WTC11 (cell line): ENCODE data around the gene ABHD17B. TPM values are rescaled to one million over a fixed set of nuclear protein-coding genes. Genes with fewer than 3 reads are reported as not detected.

Source experiments
- ATAC-seq: fragments of 200-7000 bp; cut with Tn5 transposase; 2 replicates; pipeline ENCODE4 v1.10.0; 2021; ENCODE audit warnings: mild to moderate bottlenecking, moderate library complexity
- CTCF ChIA-PET: fragments of 300-600 bp; sonication (Branson Sonifier 250); formaldehyde crosslinking; loops from one replicate; lab custom pipeline; 2021; ENCODE audit warnings: antibody characterized with exemption; lab: Charles Lee
- POLR2A ChIA-PET: fragments of 350-600 bp; sonication (Branson Sonifier 250); formaldehyde crosslinking; loops from one replicate; lab custom pipeline; 2021; ENCODE audit warnings: antibody characterized with exemption; lab: Charles Lee
- DNase-seq: peaks from one replicate; pipeline ENCODE4 v3.0.0; 2021; ENCODE audit warnings: low spot score
- H3K27ac Mint-ChIP-seq: 2 replicates; pipeline ENCODE4 v1.8.0; 2021; ENCODE audit warnings: mixed read lengths
- H3K27me3 Mint-ChIP-seq: 2 replicates; pipeline ENCODE4 v1.8.0; 2021; ENCODE audit warnings: low read depth, mild to moderate bottlenecking, moderate library complexity, mixed read lengths
- H3K36me3 Mint-ChIP-seq: 2 replicates; pipeline ENCODE4 v1.8.0; 2021; ENCODE audit warnings: mixed read lengths
- H3K4me1 Mint-ChIP-seq: 2 replicates; pipeline ENCODE4 v1.8.0; 2022; ENCODE audit warnings: mixed read lengths
- H3K4me3 Mint-ChIP-seq: 2 replicates; pipeline ENCODE4 v1.8.0; 2021; ENCODE audit warnings: mild to moderate bottlenecking, moderate library complexity, mixed read lengths
- H3K9me3 Mint-ChIP-seq: 2 replicates; pipeline ENCODE4 v1.8.0; 2021; ENCODE audit warnings: mixed read lengths
- AFF4 ChIP-seq: sonication (generic); formaldehyde crosslinking; IDR thresholded peaks from 2 replicates; pipeline ENCODE4 v1.8.1; 2023; ENCODE audit warnings: mild to moderate bottlenecking, missing genetic modification reagents, borderline replicate concordance
- AR ChIP-seq: fragments of 250-450 bp; sonication (Bioruptor Pico); IDR thresholded peaks from 2 replicates; pipeline ENCODE4 v1.9.0; 2021; ENCODE audit warnings: mild to moderate bottlenecking
- CBFB ChIP-seq: sonication (generic); formaldehyde crosslinking; IDR thresholded peaks from 2 replicates; pipeline ENCODE4 v1.8.1; 2022; ENCODE audit warnings: mild to moderate bottlenecking, low read depth, missing genetic modification reagents
- ETV6 ChIP-seq: sonication (generic); formaldehyde crosslinking; IDR thresholded peaks from 2 replicates; pipeline ENCODE4 v1.8.1; 2022; ENCODE audit warnings: mild to moderate bottlenecking, missing genetic modification reagents
- FOXJ3 ChIP-seq: sonication (generic); formaldehyde crosslinking; IDR thresholded peaks from 2 replicates; pipeline ENCODE4 v1.9.0; 2021; ENCODE audit warnings: missing genetic modification reagents, mild to moderate bottlenecking, borderline replicate concordance
- GTF2I ChIP-seq: fragments of 250-450 bp; sonication (Bioruptor Pico); conservative IDR thresholded peaks from 2 replicates; pipeline ENCODE4 v1.4.0; 2021; ENCODE audit warnings: mild to moderate bottlenecking
- KAT7 ChIP-seq: sonication (generic); formaldehyde crosslinking; IDR thresholded peaks from 2 replicates; pipeline ENCODE4 v1.8.1; 2023; ENCODE audit warnings: missing genetic modification reagents, mild to moderate bottlenecking, borderline replicate concordance
- NFATC4 ChIP-seq: fragments of 250-450 bp; sonication (Bioruptor Pico); IDR thresholded peaks from 2 replicates; pipeline ENCODE4 v1.9.0; 2021; ENCODE audit warnings: mild to moderate bottlenecking
- NFYB ChIP-seq: sonication (generic); formaldehyde crosslinking; conservative IDR thresholded peaks from 2 replicates; pipeline ENCODE4 v1.8.0; 2022; ENCODE audit warnings: low read depth, missing genetic modification reagents
- PRRX2 ChIP-seq: fragments of 250-450 bp; sonication (Bioruptor Pico); IDR thresholded peaks from 2 replicates; pipeline ENCODE4 v1.8.0; 2021; ENCODE audit warnings: mild to moderate bottlenecking
- RORB ChIP-seq: fragments of 250-450 bp; sonication (Bioruptor Pico); IDR thresholded peaks from 2 replicates; pipeline ENCODE4 v1.9.0; 2021; ENCODE audit warnings: mild to moderate bottlenecking
- STAT6 ChIP-seq: sonication (generic); formaldehyde crosslinking; conservative IDR thresholded peaks from 2 replicates; pipeline ENCODE4 v1.8.1; 2023; ENCODE audit warnings: mild to moderate bottlenecking, low read depth, missing genetic modification reagents, moderate library complexity
- TCF7 ChIP-seq: sonication (generic); formaldehyde crosslinking; IDR thresholded peaks from 2 replicates; pipeline ENCODE4 v1.8.0; 2022; ENCODE audit warnings: mild to moderate bottlenecking, low read depth, missing genetic modification reagents, moderate library complexity
- TEAD4 ChIP-seq: sonication (generic); formaldehyde crosslinking; IDR thresholded peaks from 2 replicates; pipeline ENCODE4 v1.8.0; 2022; ENCODE audit warnings: mild to moderate bottlenecking, missing genetic modification reagents
- ZNF263 ChIP-seq: sonication (generic); formaldehyde crosslinking; IDR thresholded peaks from 2 replicates; pipeline ENCODE4 v1.8.1; 2022; ENCODE audit warnings: low read depth, mild to moderate bottlenecking, moderate library complexity, missing genetic modification reagents
- ZNF317 ChIP-seq: sonication (generic); formaldehyde crosslinking; IDR thresholded peaks from 2 replicates; pipeline ENCODE4 v1.8.1; 2023; ENCODE audit warnings: low read depth, mild to moderate bottlenecking, moderate library complexity, missing genetic modification reagents, borderline replicate concordance
- ZNF423 ChIP-seq: fragments of 250-450 bp; sonication (Bioruptor Pico); IDR thresholded peaks from 2 replicates; pipeline ENCODE4 v2.1.2; 2022; ENCODE audit warnings: mild to moderate bottlenecking, moderate library complexity
- total RNA-seq: library from RNA; stranded (reverse); gene quantifications from 3 replicates; pipeline ENCODE4 v1.2.3, GENCODE V29; 2021
- TF ChIP-seq, protein P1 (sequence below): sonication (generic); formaldehyde crosslinking; IDR thresholded peaks from 2 replicates; pipeline ENCODE4 v1.8.0; 2022; ENCODE audit warnings: mild to moderate bottlenecking, missing genetic modification reagents
- TF ChIP-seq, protein P2 (sequence below): fragments of 200-600 bp; IDR thresholded peaks from 2 replicates; pipeline ENCODE4 v1.8.0; 2022; ENCODE audit warnings: antibody characterized with exemption

The ABHD17B gene
- total RNA-seq, 1 experiment from 2014 or later = 56.6 TPM

GRCh38 chr9:71876106-71876505 is 34.9 kb downstream of the ABHD17B start:
- CTCF ChIA-PET = no interaction called here
- ATAC-seq (no peak), DNase-seq (no peak)
- Mint-ChIP-seq H3K4me1 (peaks cover 41% of the 10 kb centered on the region), H3K36me3 (peaks cover 16% of the 10 kb centered on the region), H3K4me3 (no peak overlapping the region), H3K27me3 (no peaks in the 10 kb centered on the region), H3K9me3 (peaks cover 12% of the 10 kb centered on the region), H3K27ac (no peak overlapping the region)
- TF ChIP-seq TCF7 (CRISPR knock-in tag) (no peak), AR (CRISPR knock-in tag) (no peak), ZNF263 (CRISPR knock-in tag) (no peak), NFYB (CRISPR knock-in tag) (no peak), CBFB (CRISPR knock-in tag) (no peak), GTF2I (no peak), KAT7 (CRISPR knock-in tag) (no peak)
- TF ChIP-seq, protein P1, sequence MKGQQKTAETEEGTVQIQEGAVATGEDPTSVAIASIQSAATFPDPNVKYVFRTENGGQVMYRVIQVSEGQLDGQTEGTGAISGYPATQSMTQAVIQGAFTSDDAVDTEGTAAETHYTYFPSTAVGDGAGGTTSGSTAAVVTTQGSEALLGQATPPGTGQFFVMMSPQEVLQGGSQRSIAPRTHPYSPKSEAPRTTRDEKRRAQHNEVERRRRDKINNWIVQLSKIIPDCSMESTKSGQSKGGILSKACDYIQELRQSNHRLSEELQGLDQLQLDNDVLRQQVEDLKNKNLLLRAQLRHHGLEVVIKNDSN (CRISPR knock-in tag) = no peak
- POLR2A ChIA-PET = no interaction called here

DNA sequence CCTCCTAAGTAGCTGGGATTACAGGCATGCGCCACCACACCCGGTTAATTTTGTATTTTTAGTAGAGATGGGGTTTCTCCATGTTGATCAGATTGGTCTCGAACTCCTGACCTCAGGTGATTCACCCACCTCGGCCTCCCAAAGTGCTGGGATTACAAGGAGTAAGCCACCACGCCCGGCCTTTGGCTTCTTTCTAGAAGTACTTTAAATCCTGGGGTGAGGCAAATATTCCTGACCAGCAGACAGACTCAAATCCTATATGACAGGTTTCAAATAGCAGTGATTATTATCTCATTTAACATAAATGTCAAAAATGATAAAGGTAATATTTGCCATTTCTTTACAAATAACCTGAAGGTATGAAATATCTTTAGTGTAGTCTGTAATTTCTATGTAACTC is 35.6 kb downstream of the ABHD17B start:
- H3K27ac Mint-ChIP-seq = no peak overlapping the region
- DNase-seq (no peak), ATAC-seq (no peak)
- TF ChIP-seq NFYB (CRISPR knock-in tag) = no peak
- TF ChIP-seq PRRX2 (CRISPR knock-in tag) = no peak
- TF ChIP-seq ZNF317 (CRISPR knock-in tag) = no peak
- no peak for TF ChIP-seq ETV6 (CRISPR knock-in tag)
- TF ChIP-seq TCF7 (CRISPR knock-in tag) = no peak
- TF ChIP-seq, protein P2, sequence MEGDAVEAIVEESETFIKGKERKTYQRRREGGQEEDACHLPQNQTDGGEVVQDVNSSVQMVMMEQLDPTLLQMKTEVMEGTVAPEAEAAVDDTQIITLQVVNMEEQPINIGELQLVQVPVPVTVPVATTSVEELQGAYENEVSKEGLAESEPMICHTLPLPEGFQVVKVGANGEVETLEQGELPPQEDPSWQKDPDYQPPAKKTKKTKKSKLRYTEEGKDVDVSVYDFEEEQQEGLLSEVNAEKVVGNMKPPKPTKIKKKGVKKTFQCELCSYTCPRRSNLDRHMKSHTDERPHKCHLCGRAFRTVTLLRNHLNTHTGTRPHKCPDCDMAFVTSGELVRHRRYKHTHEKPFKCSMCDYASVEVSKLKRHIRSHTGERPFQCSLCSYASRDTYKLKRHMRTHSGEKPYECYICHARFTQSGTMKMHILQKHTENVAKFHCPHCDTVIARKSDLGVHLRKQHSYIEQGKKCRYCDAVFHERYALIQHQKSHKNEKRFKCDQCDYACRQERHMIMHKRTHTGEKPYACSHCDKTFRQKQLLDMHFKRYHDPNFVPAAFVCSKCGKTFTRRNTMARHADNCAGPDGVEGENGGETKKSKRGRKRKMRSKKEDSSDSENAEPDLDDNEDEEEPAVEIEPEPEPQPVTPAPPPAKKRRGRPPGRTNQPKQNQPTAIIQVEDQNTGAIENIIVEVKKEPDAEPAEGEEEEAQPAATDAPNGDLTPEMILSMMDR = no peak
- H3K36me3 Mint-ChIP-seq = peaks cover 21% of the 10 kb centered on the region
- CTCF ChIA-PET = no interaction called here
- POLR2A ChIA-PET = no interaction called here
- H3K27me3 Mint-ChIP-seq = no peaks in the 10 kb centered on the region
- H3K9me3 Mint-ChIP-seq = peaks cover 12% of the 10 kb centered on the region
- H3K4me3 Mint-ChIP-seq = no peak overlapping the region
- peaks cover 37% of the 10 kb centered on the region for H3K4me1 Mint-ChIP-seq

GRCh38 chr9:71863631-71864030 is 47.4 kb downstream of the ABHD17B start:
- TF ChIP-seq STAT6 (CRISPR knock-in tag) (no peak), NFATC4 (CRISPR knock-in tag) (no peak), ZNF317 (CRISPR knock-in tag) (no peak), ZNF423 (no peak), TEAD4 (CRISPR knock-in tag) (no peak), FOXJ3 (no peak), RORB (CRISPR knock-in tag) (no peak), CBFB (CRISPR knock-in tag) (no peak), AFF4 (CRISPR knock-in tag) (no peak)
- DNase-seq (no peak), ATAC-seq (no peak)
- POLR2A ChIA-PET = interaction anchor here (0.6 kb wide), 1 partner anchor 734 kb away, joined by 3 read pairs; no protein-coding TSS in a partner anchor
- Mint-ChIP-seq H3K36me3 (peaks cover 62% of the 10 kb centered on the region), H3K27ac (peak overlapping the region; percentile 17), H3K27me3 (no peaks in the 10 kb centered on the region), H3K4me3 (no peak overlapping the region), H3K9me3 (peaks cover 18% of the 10 kb centered on the region), H3K4me1 (peaks cover 17% of the 10 kb centered on the region)
- CTCF ChIA-PET = no interaction called here
